ENCODE measurements around the gene TMEM272. TPM values are rescaled to one million over a fixed set of nuclear protein-coding genes. Genes with fewer than 3 reads are reported as not detected.

Gene TMEM272
- total and polyA plus RNA-seq, 7 donors, result 0.17 to 0.49 (median 0.27) TPM; not detected in 1

DNA sequence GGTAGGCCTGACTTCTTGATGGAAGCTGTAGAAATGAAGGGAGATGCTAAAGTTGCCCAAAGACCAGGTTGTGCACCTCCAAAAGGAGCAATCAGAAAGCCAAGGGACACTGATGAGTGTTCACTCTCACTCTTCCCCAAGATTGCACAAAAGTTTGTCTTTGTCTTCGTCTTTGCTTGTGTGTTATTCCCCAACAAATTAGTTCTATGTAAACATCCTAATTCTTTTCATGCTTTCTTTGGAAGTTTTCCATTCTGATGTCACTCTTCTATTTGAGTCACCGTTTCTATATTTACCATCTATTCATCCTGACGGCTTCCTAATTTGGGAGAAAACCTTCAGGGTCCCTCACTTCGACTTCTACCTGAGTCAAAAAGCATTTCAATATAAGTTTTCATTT lies 3.7 kb upstream of the TMEM272 start:
- H3K27ac ChIP-seq, result no peak overlapping the region
- WGBS, 3 donors, result 62 to 75% (median 65%) methylated on average over 4 of the region's 4 CpGs
- intact Hi-C loops (cut with DNase I), result no loop called here
- no peaks in the 10 kb centered on the region for H3K27me3 ChIP-seq (ENCODE audit: insufficient read depth in 3 of 3, low read length in 2 of 3)
- ATAC-seq (no peak), DNase-seq (no peak)
- TF ChIP-seq, protein P1, sequence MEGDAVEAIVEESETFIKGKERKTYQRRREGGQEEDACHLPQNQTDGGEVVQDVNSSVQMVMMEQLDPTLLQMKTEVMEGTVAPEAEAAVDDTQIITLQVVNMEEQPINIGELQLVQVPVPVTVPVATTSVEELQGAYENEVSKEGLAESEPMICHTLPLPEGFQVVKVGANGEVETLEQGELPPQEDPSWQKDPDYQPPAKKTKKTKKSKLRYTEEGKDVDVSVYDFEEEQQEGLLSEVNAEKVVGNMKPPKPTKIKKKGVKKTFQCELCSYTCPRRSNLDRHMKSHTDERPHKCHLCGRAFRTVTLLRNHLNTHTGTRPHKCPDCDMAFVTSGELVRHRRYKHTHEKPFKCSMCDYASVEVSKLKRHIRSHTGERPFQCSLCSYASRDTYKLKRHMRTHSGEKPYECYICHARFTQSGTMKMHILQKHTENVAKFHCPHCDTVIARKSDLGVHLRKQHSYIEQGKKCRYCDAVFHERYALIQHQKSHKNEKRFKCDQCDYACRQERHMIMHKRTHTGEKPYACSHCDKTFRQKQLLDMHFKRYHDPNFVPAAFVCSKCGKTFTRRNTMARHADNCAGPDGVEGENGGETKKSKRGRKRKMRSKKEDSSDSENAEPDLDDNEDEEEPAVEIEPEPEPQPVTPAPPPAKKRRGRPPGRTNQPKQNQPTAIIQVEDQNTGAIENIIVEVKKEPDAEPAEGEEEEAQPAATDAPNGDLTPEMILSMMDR (IDR thresholded peaks at IDR 0.05), result no peak
- H3K4me1 ChIP-seq, result no peaks in the 10 kb centered on the region
- no peak overlapping the region for H3K4me3 ChIP-seq
- no peaks in the 10 kb centered on the region for H3K36me3 ChIP-seq (ENCODE audit: insufficient read depth in 1 of 2, low read depth in 1 of 2)
- H3K9me3 ChIP-seq, result no peaks in the 10 kb centered on the region

DNA sequence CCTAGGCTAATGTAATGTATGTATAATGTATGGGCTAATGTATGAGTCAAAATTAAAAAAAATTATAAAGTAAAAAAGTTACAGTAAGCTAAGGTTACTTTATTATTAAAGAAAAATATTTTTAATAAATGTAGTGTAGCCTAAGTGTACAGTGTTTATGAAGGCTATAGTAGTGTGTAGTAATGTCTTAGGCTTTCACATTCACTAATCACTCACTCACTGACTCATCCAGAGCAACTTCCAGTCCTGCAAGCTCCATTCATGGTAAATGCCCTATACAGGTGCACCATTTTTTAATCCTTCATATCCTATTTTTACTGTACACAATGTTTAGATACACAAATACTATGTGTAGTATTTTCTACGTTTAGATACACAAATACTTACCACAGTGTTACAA lies 1.8 kb upstream of the TMEM272 start:
- no peaks in the 10 kb centered on the region for H3K27me3 ChIP-seq (ENCODE audit: insufficient read depth in 3 of 3, low read length in 2 of 3)
- WGBS, 3 donors, result 80 to 89% (median 84%) methylated on average over 1 of the region's 1 CpG
- DNase-seq (no peak), ATAC-seq (no peak)
- H3K36me3 ChIP-seq (ENCODE audit: insufficient read depth in 1 of 2, low read depth in 1 of 2), result no peaks in the 10 kb centered on the region
- TF ChIP-seq, protein P1 (IDR thresholded peaks at IDR 0.05), result no peak
- intact Hi-C loops (cut with DNase I), result no loop called here
- H3K27ac ChIP-seq, result no peak overlapping the region
- H3K4me1 ChIP-seq, result no peaks in the 10 kb centered on the region
- no peaks in the 10 kb centered on the region for H3K9me3 ChIP-seq
- H3K4me3 ChIP-seq, result no peak overlapping the region

DNA sequence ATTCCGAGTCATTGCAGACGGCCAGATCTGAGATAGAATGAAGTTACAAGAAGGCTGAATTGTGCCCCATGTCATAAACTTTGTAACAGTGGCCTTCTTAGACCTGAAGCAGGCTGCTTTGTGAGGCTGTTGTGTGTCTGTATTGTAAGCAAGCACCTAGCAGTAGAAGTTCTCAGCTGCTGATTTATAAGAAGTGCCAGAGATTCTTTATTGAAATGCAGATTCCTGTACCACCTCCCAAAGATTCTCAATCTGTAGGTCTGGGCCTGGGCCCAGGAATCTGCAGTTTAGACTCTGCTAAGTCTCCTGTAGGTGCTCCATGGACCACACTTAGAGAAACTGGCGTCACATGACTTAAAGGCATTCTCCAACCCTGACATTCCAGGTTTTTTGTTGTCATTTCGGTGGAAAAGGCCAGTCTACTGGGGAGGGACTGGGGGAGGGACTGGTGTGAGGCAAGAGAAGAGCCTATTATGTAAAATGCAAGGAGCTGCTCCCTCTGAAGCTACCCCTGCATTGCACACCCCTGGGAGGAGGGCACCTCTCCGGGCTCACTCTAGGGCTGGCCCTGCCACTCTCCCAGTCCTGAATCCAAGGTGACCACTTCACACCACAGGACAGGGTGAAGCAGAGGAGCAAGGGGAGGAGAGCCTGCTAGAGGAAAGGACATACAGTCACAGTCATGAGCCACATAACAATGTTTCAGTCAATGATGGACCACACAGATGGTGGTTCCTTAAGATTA lies 769 bp upstream of the TMEM272 start:
- Histone ChIP-seq H3K27ac (no peak overlapping the region), H3K36me3 (ENCODE audit: insufficient read depth in 1 of 2, low read depth in 1 of 2) (no peaks in the 10 kb centered on the region), H3K27me3 (ENCODE audit: insufficient read depth in 3 of 3, low read length in 2 of 3) (no peaks in the 10 kb centered on the region), H3K4me1 (no peaks in the 10 kb centered on the region), H3K9me3 (no peaks in the 10 kb centered on the region), H3K4me3 (peak overlapping the region; percentile 46)
- DNase-seq, result no peak
- 49 to 75% (median 69%) methylated on average over 5 of the region's 5 CpGs for WGBS, 3 donors
- intact Hi-C loops (cut with DNase I), result no loop called here
- no peak for ATAC-seq
- TF ChIP-seq, protein P1 (IDR thresholded peaks at IDR 0.05), result no peak

DNA sequence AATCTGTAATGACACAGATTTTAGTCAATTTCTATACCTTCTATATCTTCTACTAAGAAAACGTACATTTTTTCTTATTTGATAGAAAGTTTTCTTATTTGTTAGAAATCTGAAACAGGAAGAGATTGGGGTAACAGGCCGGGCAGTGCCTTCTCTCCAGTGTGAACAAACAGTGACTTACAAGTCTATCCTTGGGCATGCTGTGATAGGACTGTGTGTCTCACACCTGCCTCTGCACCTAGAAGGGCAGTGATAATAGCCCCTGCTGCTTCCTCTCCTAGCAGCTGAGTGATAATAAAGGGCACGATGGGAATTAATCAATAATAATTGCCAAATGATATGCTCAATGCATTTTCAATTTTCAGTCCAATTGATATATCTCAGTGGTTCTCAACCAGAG lies 1.4 kb downstream of the TMEM272 start:
- Histone ChIP-seq H3K9me3 (no peaks in the 10 kb centered on the region), H3K27ac (no peak overlapping the region), H3K27me3 (ENCODE audit: insufficient read depth in 3 of 3, low read length in 2 of 3) (no peaks in the 10 kb centered on the region), H3K36me3 (ENCODE audit: insufficient read depth in 1 of 2, low read depth in 1 of 2) (no peaks in the 10 kb centered on the region), H3K4me1 (no peaks in the 10 kb centered on the region), H3K4me3 (no peak overlapping the region)
- TF ChIP-seq, protein P1 (IDR thresholded peaks at IDR 0.05), result no peak
- intact Hi-C loops (cut with DNase I), result loop anchor here in 1 of 2 donors (5.0 kb wide), 1 partner anchor 284 kb away; the partner anchor contains the start of gene NEK5
- DNase-seq (no peak), ATAC-seq (no peak)
- WGBS, 3 donors, result 70 to 85% (median 85%) methylated on average over 3 of the region's 3 CpGs

All from psoas muscle (tissue), 8 donors.